ENCODE data around the gene P2RX5.

P2RX5 gene

GRCh38 chr17:3655766-3656165 lies 40.2 kb downstream of the P2RX5 start:
- H3K4me1 ChIP-seq (ENCODE audit: insufficient read depth, low read length, poor library complexity, severe bottlenecking), result no peaks in the 10 kb centered on the region

GRCh38 chr17:3647769-3648555 lies 48.0 kb downstream of the P2RX5 start:
- H3K9me3 ChIP-seq (ENCODE audit: insufficient read depth, low read depth, low read length), result no peaks in the 10 kb centered on the region
- H3K4me3 ChIP-seq (ENCODE audit: low read length, poor library complexity, severe bottlenecking), result no peak overlapping the region
- H3F3A ChIP-seq (ENCODE audit: low read depth), result no peaks in the 10 kb centered on the region
- H3K79me2 ChIP-seq (ENCODE audit: insufficient read depth, low read length), result no peaks in the 10 kb centered on the region
- no peak overlapping the region for H2AFZ ChIP-seq (ENCODE audit: low read length)
- no peaks in the 10 kb centered on the region for H3K9me2 ChIP-seq (replicated peaks; ENCODE audit: low read depth, low read length)
- H3K4me1 ChIP-seq (ENCODE audit: insufficient read depth, low read length, poor library complexity, severe bottlenecking), result no peaks in the 10 kb centered on the region
- no peaks in the 10 kb centered on the region for H3K36me3 ChIP-seq (ENCODE audit: insufficient read depth, low read length)
- no peak overlapping the region for H3K9ac ChIP-seq (ENCODE audit: low read depth, low read length, poor library complexity, severe bottlenecking)
- TF ChIP-seq EZH2phosphoT487 (IDR thresholded peaks at IDR 0.05; ENCODE audit: borderline replicate concordance) (no peak), CTCF (conservative IDR thresholded peaks at IDR 0.05; ENCODE audit: low read length) (peak; percentile 60)
- H3K4me2 ChIP-seq (ENCODE audit: low read depth, low read length, poor library complexity, severe bottlenecking), result no peak overlapping the region
- H4K20me1 ChIP-seq (ENCODE audit: insufficient read depth, low read length, poor library complexity, severe bottlenecking), result no peaks in the 10 kb centered on the region
- no peaks in the 10 kb centered on the region for H3K27me3 ChIP-seq (ENCODE audit: insufficient read depth, low read length, poor library complexity, severe bottlenecking)

More at GRCh38 chr17:3655766-3656165, 40.2 kb downstream of the P2RX5 start:
- Histone ChIP-seq H3K27me3 (ENCODE audit: insufficient read depth, low read length, poor library complexity, severe bottlenecking) (no peaks in the 10 kb centered on the region), H4K20me1 (ENCODE audit: insufficient read depth, low read length, poor library complexity, severe bottlenecking) (no peaks in the 10 kb centered on the region), H3K79me2 (ENCODE audit: insufficient read depth, low read length) (no peaks in the 10 kb centered on the region), H3K4me2 (ENCODE audit: low read depth, low read length, poor library complexity, severe bottlenecking) (no peak overlapping the region), H3K9me2 (replicated peaks; ENCODE audit: low read depth, low read length) (no peaks in the 10 kb centered on the region), H3K36me3 (ENCODE audit: insufficient read depth, low read length) (no peaks in the 10 kb centered on the region), H3K9me3 (ENCODE audit: insufficient read depth, low read depth, low read length) (no peaks in the 10 kb centered on the region), H3F3A (ENCODE audit: low read depth) (no peaks in the 10 kb centered on the region), H3K9ac (ENCODE audit: low read depth, low read length, poor library complexity, severe bottlenecking) (no peak overlapping the region), H3K4me3 (ENCODE audit: low read length, poor library complexity, severe bottlenecking) (no peak overlapping the region), H2AFZ (ENCODE audit: low read length) (no peak overlapping the region)
- TF ChIP-seq EZH2phosphoT487 (IDR thresholded peaks at IDR 0.05; ENCODE audit: borderline replicate concordance) (no peak), CTCF (conservative IDR thresholded peaks at IDR 0.05; ENCODE audit: low read length) (no peak)

- Histone ChIP-seq H4K20me1 (ENCODE audit: insufficient read depth, low read length, poor library complexity, severe bottlenecking) (no peaks in the 10 kb centered on the region), H2AFZ (ENCODE audit: low read length) (no peak overlapping the region), H3K9me3 (ENCODE audit: insufficient read depth, low read depth, low read length) (no peaks in the 10 kb centered on the region), H3K9me2 (replicated peaks; ENCODE audit: low read depth, low read length) (no peaks in the 10 kb centered on the region), H3K4me2 (ENCODE audit: low read depth, low read length, poor library complexity, severe bottlenecking) (no peak overlapping the region), H3K36me3 (ENCODE audit: insufficient read depth, low read length) (no peaks in the 10 kb centered on the region), H3K4me1 (ENCODE audit: insufficient read depth, low read length, poor library complexity, severe bottlenecking) (no peaks in the 10 kb centered on the region), H3K79me2 (ENCODE audit: insufficient read depth, low read length) (no peaks in the 10 kb centered on the region), H3K4me3 (ENCODE audit: low read length, poor library complexity, severe bottlenecking) (no peak overlapping the region), H3K27me3 (ENCODE audit: insufficient read depth, low read length, poor library complexity, severe bottlenecking) (no peaks in the 10 kb centered on the region), H3K9ac (ENCODE audit: low read depth, low read length, poor library complexity, severe bottlenecking) (no peak overlapping the region), H3F3A (ENCODE audit: low read depth) (no peaks in the 10 kb centered on the region)
- TF ChIP-seq EZH2phosphoT487 (IDR thresholded peaks at IDR 0.05; ENCODE audit: borderline replicate concordance), result no peak
- no peak for TF ChIP-seq CTCF (conservative IDR thresholded peaks at IDR 0.05; ENCODE audit: low read length)
Observed at GRCh38 chr17:3647251-3647650, 48.7 kb downstream of the P2RX5 start.

Data from Loucy (cell line).